ENCODE results near the gene INSR. TPM values are rescaled to one million over a fixed set of nuclear protein-coding genes. Genes with fewer than 3 reads are reported as not detected.

Gene INSR
- total RNA-seq, 1 experiment from 2014 or later: 7.4 TPM

- DNase-seq (ENCODE audit: low read depth): no peak
Observed at GRCh38 chr19:7295912-7296536, 1.8 kb upstream of the INSR start.

GRCh38 chr19:7294558-7295212 is 471 bp upstream of the INSR start:
- peak; percentile 69 for DNase-seq (ENCODE audit: low read depth)

- DNase-seq (ENCODE audit: low read depth): no peak
Observed at GRCh38 chr19:7292950-7293761, 1.1 kb downstream of the INSR start.

DNA sequence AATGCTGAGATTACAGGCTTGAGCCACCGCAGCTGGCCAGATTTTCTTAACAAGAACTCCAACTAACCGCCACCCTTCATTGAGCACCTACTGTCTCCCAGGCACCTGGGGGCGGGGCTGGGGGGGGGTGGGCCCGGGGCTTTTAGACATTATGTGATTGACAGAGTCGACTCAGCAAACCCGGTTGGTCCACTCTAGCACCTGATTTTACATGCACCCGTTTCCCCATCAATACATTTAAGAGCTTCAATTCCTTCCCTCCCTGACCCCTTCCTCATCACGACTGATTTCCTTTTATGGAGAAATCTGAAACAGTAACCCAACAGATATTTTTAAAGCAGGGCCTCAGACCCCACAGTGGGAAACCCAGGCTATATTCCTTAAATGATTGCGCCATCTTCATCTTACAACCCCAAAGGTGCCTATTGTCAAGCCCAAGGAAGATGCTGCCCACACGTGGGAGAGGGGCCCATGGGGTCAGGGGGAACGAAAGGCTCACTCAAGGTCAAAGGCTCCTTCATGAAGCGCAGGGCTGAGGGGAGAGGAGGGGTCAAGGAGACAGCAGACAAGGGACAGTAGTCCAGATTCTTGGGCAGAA is 1.8 kb downstream of the INSR start:
- DNase-seq (ENCODE audit: low read depth): no peak

DNA sequence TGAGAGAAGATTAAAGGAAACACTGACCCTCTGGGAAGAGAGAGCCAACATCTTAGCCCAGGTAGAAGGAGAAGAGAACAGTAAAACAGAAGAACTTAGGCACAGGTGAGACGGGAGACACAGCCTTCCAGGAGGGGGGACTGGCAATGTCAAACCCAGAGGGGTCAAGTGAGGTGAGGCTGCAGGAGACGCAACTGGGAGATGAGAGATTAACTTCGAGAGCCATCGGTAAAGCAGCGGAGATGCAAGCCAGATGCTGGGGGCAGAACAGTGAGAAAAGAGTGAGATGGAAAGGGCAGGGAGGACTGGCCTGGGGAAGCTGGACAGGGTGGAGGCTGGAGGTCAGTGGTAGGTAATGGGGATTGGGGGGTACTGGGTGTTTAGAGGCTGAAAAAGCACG is 5.2 kb downstream of the INSR start:
- DNase-seq (ENCODE audit: low read depth): no peak

DNA sequence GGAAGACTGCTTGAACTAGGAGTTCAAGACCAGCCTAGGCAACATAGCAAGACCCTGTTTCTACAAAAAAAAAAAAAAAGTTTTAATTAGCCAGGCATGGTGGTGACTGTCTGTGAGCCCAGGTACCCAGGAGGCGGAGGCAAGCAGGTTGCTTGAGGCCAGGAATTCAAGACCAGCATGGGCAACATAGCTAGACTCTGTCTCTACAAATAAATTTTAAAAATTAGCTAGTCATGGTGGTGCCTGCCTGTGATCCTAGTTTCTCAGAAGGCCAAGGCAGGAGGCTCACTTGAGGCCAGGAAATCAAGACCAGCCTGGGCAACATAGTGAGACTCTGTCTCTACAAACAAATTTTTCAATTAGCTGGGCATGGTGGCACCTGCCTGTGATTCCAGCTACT is 6.1 kb downstream of the INSR start:
- no peak for DNase-seq (ENCODE audit: low read depth)

- no peak for DNase-seq (ENCODE audit: low read depth)
Observed at GRCh38 chr19:7287722-7288121, 6.5 kb downstream of the INSR start.

DNA sequence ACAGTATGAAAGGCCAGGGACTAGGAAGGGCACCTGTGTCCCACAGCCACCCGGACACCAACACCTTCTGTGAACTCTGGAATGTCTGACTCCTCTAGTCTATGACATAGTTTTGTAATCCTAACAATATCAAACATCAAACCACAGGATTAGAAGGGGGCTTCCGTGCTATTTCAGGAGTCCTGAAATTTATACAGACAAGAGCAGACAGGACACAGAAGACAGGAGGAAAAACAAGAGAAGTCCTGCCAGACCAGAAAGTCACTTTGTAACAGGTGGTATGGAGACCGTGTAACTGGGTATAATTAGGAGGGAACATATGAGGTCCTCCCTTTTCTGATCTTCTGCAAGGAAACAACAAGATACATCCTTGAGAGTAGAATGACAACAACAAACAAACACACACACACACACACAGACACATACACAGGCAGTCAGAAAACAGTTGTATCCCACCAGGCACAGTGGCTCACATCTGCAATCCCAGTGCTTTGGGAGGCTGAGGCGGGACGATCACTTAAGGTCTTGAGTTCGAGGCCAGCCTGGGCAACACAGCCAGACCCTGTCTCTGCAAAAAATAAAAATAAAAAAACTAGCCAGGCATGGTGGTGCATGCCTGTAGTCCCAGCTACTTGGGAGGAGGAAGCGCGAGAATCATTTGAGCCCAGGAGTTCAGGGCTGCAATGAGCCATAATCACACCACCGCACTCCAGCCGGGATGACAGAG is 13.1 kb downstream of the INSR start:
- peak; percentile 15 for DNase-seq (ENCODE audit: low read depth)

DNA sequence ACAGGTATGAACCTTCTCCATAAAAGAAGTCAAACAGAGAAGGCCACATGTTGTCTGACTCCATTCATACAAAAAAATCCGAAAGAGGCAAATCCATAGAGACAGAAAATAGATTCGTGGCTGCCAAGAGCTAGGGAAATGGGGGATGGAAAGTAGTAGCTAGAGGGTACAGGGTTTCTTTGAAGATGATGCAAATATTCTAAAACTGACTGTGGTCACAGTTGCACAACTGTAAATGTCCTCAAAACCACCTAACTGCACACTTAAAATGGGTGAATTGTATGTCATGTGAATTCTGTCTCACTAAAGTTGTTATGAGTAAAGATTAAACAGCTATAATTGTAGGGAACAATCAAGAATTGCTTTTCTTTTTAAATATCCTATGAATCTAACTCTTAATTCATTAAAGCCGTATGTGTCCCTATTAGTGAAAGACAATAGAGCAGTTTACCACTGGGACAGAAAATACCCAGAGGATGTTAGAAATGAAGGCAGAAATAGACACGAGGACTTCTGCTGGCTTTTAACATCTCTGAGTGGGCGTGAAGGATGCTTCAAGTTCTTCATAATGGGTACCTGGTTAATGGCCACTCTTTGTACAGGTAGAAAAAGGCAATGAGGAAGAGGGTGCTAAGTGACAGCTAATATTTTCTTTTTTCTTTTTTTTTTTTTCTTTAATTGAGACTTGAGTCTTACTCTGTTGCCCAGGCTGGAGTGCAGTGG is 21.2 kb downstream of the INSR start:
- DNase-seq (ENCODE audit: low read depth): peak; percentile 28

- no peak for DNase-seq (ENCODE audit: low read depth)
Observed at GRCh38 chr19:7268705-7269098, 25.5 kb downstream of the INSR start.

DNA sequence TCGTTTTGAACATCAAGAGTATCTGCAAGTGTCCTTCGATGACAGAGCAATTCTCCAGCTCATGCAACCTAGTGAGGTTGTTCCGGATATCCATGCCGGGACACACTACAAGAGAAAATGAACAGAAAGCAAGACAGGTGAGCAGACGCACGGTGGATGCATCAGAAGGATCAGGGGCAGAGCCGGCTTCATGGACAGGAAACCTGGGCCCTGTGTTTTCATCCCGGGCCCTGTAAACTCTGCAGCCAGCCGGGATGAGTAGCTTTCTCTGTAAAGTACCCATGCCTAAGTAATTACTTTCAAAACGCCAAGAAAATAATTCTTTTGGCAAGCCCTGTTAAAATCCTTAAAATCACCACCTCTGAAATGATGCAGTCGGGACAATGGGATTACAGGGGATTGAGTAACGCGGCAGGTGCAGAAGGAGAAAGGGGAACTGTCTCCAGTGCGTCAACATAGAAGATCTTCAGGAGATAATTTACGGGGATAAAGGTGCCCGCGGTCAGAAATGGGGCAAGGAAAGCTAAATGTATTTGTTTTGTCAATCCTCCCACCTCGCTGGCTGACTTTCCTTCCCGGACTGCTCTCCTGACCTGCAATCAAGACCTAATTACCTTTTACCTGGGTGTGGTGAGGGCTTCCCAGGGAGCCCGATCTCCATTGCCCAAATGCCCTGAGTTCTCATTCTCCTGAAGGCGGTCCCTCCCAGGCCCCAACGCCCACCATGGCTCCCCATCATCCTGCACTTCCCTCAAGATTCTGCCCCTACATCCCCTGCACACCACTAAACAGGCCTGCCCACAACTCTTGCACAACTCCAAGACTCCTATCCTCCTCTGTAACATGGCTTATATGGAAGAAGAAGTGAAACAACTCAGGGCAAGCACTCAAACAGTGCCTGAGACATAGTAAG is 26.2 kb downstream of the INSR start:
- no peak for DNase-seq (ENCODE audit: low read depth)

DNA sequence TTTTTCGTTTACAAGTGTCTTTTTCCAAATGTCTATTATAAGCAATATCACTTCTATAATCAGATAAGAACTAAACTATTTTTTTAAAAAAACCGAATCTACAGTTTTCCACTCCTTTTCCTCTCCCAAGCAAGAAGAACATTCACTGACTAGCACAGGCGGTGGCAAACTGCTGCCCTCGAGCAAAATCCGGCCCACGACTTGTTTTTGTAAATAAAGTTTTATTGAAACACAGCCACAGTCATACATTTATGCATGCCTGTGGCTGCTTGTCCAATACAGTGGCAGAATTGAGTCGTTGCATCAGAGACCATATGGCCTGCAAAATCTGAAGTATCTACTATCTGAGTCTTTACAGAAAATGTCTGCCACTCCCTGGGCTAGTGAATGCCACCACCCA is 27.4 kb downstream of the INSR start:
- DNase-seq (ENCODE audit: low read depth): no peak

GRCh38 chr19:7265963-7266362 is 28.3 kb downstream of the INSR start:
- DNase-seq (ENCODE audit: low read depth): no peak

- DNase-seq (ENCODE audit: low read depth): no peak
Observed at GRCh38 chr19:7264858-7265257, 29.4 kb downstream of the INSR start.

- DNase-seq (ENCODE audit: low read depth): no peak
Observed at GRCh38 chr19:7263521-7263920, 30.7 kb downstream of the INSR start.

DNA sequence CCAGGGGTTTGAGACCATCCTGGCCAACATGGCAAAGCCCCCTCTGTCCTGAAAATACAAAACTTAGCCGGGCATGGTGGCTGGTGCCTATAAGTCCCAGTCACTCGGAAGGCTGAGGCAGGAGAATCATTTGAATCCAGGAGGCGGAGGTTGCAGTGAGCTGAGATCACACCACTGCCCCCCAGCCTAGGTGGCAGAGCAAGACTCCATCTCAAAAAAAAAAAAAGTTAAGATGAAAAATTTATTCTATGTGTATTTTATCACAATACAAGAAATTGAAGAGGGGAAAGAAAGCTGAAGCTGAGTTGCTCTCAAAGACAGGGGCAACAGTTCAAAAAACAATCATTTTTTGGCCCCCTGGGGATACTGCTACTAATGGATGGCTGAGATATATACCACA is 31.1 kb downstream of the INSR start:
- DNase-seq (ENCODE audit: low read depth): no peak

- no peak for DNase-seq (ENCODE audit: low read depth)
Observed at GRCh38 chr19:7262470-7262869, 31.7 kb downstream of the INSR start.

GRCh38 chr19:7260161-7260560 is 34.1 kb downstream of the INSR start:
- DNase-seq (ENCODE audit: low read depth): peak; percentile 7

DNA sequence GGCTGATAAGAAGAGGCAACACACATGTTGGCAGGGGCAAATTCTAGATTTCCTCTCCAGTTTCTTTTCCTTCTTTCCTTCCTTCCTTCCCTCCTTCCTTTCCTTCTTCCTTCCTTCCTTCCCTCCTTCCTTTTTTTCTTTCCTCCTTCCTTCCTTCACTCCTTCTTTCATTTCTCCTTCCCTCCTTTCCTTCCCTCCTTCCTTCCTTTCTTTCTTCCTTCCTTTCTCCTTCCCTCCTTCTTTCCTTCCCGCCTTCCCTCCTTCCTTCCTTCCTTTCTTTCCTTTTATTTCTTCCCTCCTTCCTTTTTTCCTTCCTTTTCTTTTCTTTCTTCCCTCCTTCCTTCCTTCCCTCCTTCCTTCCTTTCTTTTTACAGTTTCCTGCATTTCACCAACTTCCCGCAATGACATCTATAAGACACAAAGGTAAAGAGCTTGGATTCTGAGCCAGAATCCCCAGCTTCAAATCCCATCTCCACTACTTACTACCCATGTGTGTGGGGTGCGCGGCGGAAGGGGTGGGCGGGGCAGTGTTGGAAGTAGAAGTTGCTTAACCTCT is 35.3 kb downstream of the INSR start:
- no peak for DNase-seq (ENCODE audit: low read depth)

All from LHCN-M2 (cell line).